OCI-LY1 (cell line): ENCODE results near the gene TYR.

Source experiments
- EZH2 ChIP-seq: fragments of 200-600 bp; sonication (generic), shearing (Covaris generic); IDR thresholded peaks from 2 replicates; pipeline ENCODE4 v1.8.0; 2017; ENCODE audit warnings: borderline replicate concordance, mixed run types, mild to moderate bottlenecking, antibody characterized with exemption, low read length, moderate library complexity, mixed read lengths
- TF ChIP-seq, protein P1 (sequence below): fragments of 200-600 bp; sonication (generic), shearing (Covaris generic); IDR thresholded peaks from 2 replicates; pipeline ENCODE4 v1.5.1; 2017; ENCODE audit warnings: mild to moderate bottlenecking, antibody characterized with exemption, low read length, moderate library complexity, mixed read lengths

DNA sequence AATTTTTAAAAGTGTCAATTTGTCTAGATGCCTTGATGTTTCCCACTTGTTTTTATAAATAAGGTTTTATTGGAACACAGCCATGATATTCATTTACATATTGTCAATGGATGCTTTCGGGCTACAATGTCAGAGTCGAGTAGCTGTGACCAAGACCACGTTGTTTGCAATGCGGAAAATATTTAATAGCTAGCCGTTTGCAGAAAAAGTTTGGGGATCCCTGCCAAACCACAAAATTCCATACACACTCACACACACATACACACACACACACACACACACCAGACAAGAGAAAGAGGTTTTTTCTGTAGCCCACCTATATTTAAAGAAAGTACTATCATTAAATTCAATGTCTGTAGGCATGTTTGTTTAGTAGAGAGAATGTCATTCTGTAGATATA is 58.3 kb downstream of the TYR start:
- TF ChIP-seq, protein P1, sequence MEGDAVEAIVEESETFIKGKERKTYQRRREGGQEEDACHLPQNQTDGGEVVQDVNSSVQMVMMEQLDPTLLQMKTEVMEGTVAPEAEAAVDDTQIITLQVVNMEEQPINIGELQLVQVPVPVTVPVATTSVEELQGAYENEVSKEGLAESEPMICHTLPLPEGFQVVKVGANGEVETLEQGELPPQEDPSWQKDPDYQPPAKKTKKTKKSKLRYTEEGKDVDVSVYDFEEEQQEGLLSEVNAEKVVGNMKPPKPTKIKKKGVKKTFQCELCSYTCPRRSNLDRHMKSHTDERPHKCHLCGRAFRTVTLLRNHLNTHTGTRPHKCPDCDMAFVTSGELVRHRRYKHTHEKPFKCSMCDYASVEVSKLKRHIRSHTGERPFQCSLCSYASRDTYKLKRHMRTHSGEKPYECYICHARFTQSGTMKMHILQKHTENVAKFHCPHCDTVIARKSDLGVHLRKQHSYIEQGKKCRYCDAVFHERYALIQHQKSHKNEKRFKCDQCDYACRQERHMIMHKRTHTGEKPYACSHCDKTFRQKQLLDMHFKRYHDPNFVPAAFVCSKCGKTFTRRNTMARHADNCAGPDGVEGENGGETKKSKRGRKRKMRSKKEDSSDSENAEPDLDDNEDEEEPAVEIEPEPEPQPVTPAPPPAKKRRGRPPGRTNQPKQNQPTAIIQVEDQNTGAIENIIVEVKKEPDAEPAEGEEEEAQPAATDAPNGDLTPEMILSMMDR = no peak
- TF ChIP-seq EZH2 = no peak
